ENCODE results near the gene UBALD2.

Gene UBALD2

DNA sequence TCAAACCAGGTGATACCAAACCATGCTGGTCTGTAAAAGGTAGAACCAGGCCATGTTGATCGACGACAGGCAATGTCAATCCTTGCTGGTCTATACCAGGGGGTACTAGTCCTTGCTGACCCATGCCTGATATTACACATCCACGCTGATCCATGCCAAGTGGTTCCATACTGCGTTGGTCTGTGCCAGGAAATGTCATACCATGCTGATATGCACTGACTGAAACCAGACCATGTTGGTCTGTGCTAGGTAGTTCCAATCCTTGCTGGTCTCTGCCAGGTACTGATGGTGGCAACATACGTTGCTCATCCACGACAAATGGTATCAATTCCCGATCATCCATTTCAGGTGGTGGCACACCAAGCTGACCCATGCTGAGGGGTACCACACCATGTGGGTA lies 28.0 kb downstream of the UBALD2 start:
- H3K27ac ChIP-seq (ENCODE audit: low read length): no peak overlapping the region
- no peak overlapping the region for H3K4me2 ChIP-seq (ENCODE audit: insufficient read depth, low read length)
- DNase-seq (no peak), ATAC-seq (ENCODE audit: insufficient read depth, low read depth) (no peak)
- H3K4me1 ChIP-seq (ENCODE audit: insufficient read depth, low read length): no peaks in the 10 kb centered on the region
- H4K20me1 ChIP-seq (ENCODE audit: insufficient read depth, low read length): no peaks in the 10 kb centered on the region
- no peak overlapping the region for H2AFZ ChIP-seq (ENCODE audit: low read depth, low read length)
- H3K9ac ChIP-seq (ENCODE audit: low read depth, low read length): no peak overlapping the region
- H3K36me3 ChIP-seq (ENCODE audit: insufficient read depth, low read length): peaks cover 13% of the 10 kb centered on the region
- H3K79me2 ChIP-seq (ENCODE audit: insufficient read depth, low read length): no peaks in the 10 kb centered on the region
- no peaks in the 10 kb centered on the region for H3K9me3 ChIP-seq (ENCODE audit: insufficient read depth, low read length, severe bottlenecking)
- H3K27me3 ChIP-seq (ENCODE audit: insufficient read depth, low read length, poor library complexity): no peaks in the 10 kb centered on the region
- TF ChIP-seq CTCF (IDR thresholded peaks at IDR 0.05; ENCODE audit: borderline replicate concordance, extremely low read depth, low read length, poor library complexity, severe bottlenecking): no peak
- no peak for TF ChIP-seq EZH2 (IDR thresholded peaks at IDR 0.05; ENCODE audit: borderline replicate concordance, low read depth, low read length, severe bottlenecking)
- H3K4me3 ChIP-seq (ENCODE audit: low read depth in 1 of 2, low read length in 2 of 2): no peak overlapping the region

DNA sequence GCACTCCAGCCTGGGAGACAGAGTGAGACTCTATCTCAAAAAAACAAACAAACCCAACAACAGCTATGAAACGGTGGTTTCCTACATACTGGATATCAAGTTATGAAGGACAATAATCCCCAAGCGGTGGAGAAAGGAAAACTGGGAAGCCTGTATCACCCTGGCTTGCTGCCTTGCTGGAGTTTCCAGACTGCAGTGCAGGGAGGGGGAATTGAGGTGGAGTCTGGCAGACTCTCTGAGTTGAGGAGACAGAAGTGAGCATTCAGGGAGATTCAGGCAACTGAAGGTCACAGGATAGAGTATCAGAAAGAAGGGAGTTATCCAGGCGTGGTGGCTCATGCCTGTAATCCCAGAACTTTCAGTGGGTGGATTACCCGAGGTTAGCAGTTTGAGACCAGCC lies 31.0 kb downstream of the UBALD2 start:
- H3K4me2 ChIP-seq (ENCODE audit: insufficient read depth, low read length): no peak overlapping the region
- H3K9me3 ChIP-seq (ENCODE audit: insufficient read depth, low read length, severe bottlenecking): no peaks in the 10 kb centered on the region
- no peak overlapping the region for H2AFZ ChIP-seq (ENCODE audit: low read depth, low read length)
- H3K27ac ChIP-seq (ENCODE audit: low read length): no peak overlapping the region
- DNase-seq (no peak), ATAC-seq (ENCODE audit: insufficient read depth, low read depth) (no peak)
- peaks cover 3% of the 10 kb centered on the region for H3K4me1 ChIP-seq (ENCODE audit: insufficient read depth, low read length)
- H3K27me3 ChIP-seq (ENCODE audit: insufficient read depth, low read length, poor library complexity): no peaks in the 10 kb centered on the region
- no peaks in the 10 kb centered on the region for H4K20me1 ChIP-seq (ENCODE audit: insufficient read depth, low read length)
- no peak overlapping the region for H3K9ac ChIP-seq (ENCODE audit: low read depth, low read length)
- H3K4me3 ChIP-seq (ENCODE audit: low read depth in 1 of 2, low read length in 2 of 2): no peak overlapping the region
- peaks cover 13% of the 10 kb centered on the region for H3K36me3 ChIP-seq (ENCODE audit: insufficient read depth, low read length)
- H3K79me2 ChIP-seq (ENCODE audit: insufficient read depth, low read length): no peaks in the 10 kb centered on the region
- TF ChIP-seq EZH2 (IDR thresholded peaks at IDR 0.05; ENCODE audit: borderline replicate concordance, low read depth, low read length, severe bottlenecking) (no peak), CTCF (IDR thresholded peaks at IDR 0.05; ENCODE audit: borderline replicate concordance, extremely low read depth, low read length, poor library complexity, severe bottlenecking) (no peak)

- ATAC-seq (ENCODE audit: insufficient read depth, low read depth): no peak
These were observed 31.7 kb downstream of the UBALD2 start for GRCh38 chr17:76296889-76297288.

More at GRCh38 chr17:76296889-76297288, 31.7 kb downstream of the UBALD2 start:
- H3K79me2 ChIP-seq (ENCODE audit: insufficient read depth, low read length): no peaks in the 10 kb centered on the region
- H3K9ac ChIP-seq (ENCODE audit: low read depth, low read length): no peak overlapping the region
- TF ChIP-seq CTCF (IDR thresholded peaks at IDR 0.05; ENCODE audit: borderline replicate concordance, extremely low read depth, low read length, poor library complexity, severe bottlenecking) (no peak), EZH2 (IDR thresholded peaks at IDR 0.05; ENCODE audit: borderline replicate concordance, low read depth, low read length, severe bottlenecking) (no peak)
- no peak for DNase-seq
- H3K27me3 ChIP-seq (ENCODE audit: insufficient read depth, low read length, poor library complexity): no peaks in the 10 kb centered on the region
- peaks cover 3% of the 10 kb centered on the region for H3K4me1 ChIP-seq (ENCODE audit: insufficient read depth, low read length)
- no peaks in the 10 kb centered on the region for H4K20me1 ChIP-seq (ENCODE audit: insufficient read depth, low read length)
- peaks cover 13% of the 10 kb centered on the region for H3K36me3 ChIP-seq (ENCODE audit: insufficient read depth, low read length)
- no peak overlapping the region for H2AFZ ChIP-seq (ENCODE audit: low read depth, low read length)
- H3K4me3 ChIP-seq (ENCODE audit: low read depth in 1 of 2, low read length in 2 of 2): no peak overlapping the region
- H3K27ac ChIP-seq (ENCODE audit: low read length): no peak overlapping the region
- H3K4me2 ChIP-seq (ENCODE audit: insufficient read depth, low read length): no peak overlapping the region
- no peaks in the 10 kb centered on the region for H3K9me3 ChIP-seq (ENCODE audit: insufficient read depth, low read length, severe bottlenecking)

Data from DND-41 (cell line).